HL-60/S4 treated with retinoic acid at 250 ng/mL for 4 days and 3 days (cell line): ENCODE measurements around the gene HSF2BP.
"Not testable (repeated sequence)": the region's sequence is repeated elsewhere in the genome, so short reads cannot be mapped to it uniquely, and the experiment has no call there.

Source experiments
- in situ Hi-C: fragments of 300-500 bp; cut with MboI; formaldehyde crosslinking; loops from 2 replicates; pipeline ENCODE4 v1.7.0; 2022; ENCODE audit warnings: low sequenced_read_pairs

Gene HSF2BP

DNA sequence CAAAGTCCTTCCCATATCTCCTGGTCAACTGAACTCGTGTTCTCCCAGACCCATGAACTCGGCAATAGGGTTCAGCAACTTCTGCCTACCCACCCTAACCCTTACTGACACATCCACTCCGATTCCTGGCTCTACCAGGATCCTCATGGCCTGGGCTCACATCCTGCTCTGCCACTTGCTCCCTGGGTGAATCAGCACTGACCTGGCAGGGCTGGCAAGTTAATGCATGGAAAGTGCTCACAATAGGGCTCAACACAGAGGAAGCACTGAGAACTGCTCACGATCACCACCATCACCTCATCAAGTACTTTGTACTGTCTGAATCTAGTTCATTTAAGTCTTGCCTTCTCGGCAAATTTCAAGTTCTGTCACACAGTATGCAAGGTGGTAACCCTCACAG, 96.8 kb downstream of the HSF2BP start:
- in situ Hi-C loops, result not testable (repeated sequence)

DNA sequence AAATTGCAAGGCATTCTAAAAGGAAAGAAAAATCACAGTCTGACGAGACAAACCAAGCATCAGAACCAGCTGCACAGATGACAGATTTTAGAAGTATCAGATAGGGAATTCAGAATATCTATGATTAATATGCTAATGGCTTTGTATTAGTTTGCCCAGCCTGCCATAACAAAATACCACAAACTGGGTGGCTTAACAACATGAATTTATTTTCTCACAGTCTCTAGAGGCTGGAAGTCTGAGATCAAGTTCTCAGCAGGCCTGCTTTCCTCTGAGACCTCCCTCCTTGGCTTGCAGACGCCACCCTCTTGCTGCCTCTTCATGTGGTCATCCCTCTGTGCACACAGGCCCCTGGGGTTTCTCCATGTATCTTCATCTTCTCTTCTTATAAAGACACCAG, 118.7 kb downstream of the HSF2BP start:
- in situ Hi-C loops, result not testable (repeated sequence)

DNA sequence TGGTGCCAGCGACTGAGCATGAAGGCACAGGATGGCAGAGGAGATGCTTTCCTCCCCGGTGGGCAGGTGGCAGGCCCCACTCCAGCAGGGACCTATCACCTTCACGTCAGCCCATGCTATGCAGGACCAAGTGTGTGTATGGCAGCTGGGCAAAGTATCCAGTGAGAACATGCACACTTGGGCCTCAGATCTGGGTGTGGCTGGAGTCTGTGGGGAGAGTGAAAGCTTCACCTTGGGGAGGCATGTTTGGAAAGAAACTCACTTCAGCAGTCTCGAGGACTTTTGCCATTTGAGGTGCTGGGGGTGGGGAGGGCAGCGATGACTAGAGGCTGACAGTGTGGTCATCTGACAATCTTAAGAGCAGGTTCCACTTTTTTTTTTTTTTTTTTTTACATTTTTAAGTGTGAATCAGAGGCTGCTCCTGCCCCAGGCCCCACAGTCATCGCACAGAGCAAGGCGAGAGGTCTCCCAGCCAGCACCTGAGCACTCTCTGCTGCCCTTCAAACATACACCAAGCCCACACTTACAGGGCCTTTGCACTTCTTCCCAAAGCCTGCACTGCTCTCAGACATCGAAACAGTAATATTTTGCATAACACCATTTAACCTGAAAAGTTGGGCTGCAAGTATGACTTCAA, 136.7 kb downstream of the HSF2BP start:
- in situ Hi-C loops, result not testable (repeated sequence)

DNA sequence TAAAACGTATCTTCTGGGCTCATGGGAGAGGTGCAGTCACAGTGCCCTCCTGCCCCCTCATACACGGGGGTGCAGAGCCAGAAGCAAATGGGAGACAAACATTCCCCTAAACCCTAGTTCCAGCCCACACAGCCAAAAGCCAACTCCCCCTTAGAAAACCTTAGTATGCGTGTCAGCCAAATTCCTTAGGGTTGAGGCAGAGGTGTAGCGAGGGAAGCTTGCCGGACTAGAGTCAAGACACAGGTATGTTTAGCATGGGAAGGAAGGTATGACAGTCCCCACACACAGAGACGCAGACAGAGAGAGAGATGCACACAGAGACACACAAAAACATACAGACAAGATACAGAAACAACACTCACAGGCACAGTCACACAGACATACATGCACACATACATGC, 141.6 kb downstream of the HSF2BP start:
- in situ Hi-C loops, result not testable (repeated sequence)

DNA sequence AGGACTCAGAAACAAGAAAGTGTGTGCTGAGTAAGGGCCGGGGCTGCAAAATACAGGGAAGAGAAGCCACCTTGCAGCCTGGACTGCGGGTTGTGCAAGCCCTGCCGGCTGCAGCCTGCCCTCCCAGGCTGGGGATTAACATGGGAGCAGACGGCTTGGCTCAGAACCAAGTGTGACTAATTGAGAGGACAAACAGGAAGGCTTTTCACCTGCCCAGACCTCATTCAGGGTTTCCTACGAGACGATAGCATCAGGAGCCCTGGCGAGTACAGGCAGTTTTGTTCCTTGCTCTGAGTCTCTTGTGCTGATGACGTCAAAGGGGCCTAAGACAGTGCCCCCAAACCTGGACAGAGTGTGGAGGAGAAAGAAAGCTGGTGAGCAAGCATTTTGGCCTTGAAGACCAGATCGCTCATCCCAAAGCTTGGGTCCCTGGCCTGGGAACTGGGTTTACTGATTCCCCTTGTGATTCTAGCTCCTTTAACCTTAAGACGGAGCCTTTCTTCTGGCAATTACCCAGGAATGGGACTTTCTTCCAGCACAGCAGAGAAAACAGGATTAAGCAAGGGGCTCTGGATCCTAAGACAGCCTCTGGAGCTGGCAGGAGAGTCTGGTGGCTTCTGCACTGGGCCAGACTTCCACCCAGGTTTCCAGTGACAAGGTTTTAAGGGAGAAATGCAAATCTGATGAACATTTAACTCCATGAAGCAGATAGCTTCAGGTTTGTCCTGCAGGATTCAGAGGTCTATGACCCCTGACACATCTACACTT, 142.2 kb downstream of the HSF2BP start:
- in situ Hi-C loops, result not testable (repeated sequence)

DNA sequence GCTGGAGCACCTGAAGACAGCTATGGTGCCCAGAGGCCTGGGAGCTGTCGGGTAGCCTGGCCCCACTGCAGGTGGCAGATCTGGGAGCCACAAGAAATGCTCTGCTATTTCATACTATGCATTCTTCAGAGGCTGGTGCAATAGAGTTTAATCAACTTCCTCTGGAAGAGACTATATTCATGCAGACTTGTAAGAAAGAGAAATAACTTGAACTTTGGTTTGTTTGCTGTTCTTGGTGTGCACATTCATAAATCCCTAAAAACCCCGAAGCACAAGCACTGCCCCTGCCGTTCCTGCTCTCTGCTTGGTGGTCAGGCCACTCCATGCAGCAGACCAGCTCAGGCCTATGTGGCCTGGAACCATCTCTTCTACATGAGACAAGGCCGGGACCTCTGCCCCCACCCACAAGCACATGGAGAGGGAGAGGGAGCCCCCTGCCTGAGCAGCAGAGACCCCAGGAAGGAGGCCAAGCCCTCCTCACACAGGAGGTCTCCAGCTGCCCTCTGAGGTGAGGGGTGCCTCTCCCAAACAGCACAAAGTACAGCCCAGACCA, 142.9 kb downstream of the HSF2BP start:
- in situ Hi-C loops, result not testable (repeated sequence)

DNA sequence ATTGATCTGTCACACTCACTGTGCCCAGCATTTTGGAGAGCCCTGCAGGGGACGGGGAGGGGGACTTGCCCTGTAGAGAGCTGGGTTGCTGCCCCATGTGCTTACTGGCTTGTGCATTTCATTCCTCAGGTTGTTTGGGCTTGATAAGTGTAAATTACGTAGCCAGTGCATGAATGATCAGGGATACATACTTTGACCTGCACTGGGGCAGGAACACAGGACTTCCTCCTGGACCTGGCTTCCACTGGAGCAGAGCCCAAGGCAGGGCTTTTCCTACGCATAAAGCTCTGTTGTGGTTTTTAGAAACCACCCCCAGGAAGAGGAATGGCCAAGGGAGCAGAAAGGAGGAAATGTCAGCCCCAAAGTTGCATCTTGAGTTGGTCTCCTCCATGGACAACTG, 144.5 kb downstream of the HSF2BP start:
- in situ Hi-C loops, result not testable (repeated sequence)

DNA sequence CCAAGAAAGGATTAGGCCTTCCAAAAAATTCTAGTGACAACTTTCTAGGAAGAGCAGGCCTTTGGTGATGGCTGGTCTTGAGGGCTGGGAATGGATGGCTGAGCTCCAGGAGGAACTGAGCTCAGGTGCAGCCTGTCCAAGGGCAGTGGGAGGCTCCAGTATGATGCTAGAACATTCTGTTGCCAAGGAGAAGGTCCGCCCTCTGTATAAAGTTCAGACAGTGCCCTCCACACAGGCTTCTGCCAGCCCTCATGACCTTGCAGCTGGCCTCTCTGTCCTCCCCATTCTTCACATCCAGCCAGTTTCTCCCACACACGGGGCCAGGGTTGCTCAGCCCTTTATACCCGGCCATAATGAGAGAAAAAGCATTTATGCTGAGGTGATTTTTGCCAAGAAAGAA, 146.3 kb downstream of the HSF2BP start:
- in situ Hi-C loops, result not testable (repeated sequence)

DNA sequence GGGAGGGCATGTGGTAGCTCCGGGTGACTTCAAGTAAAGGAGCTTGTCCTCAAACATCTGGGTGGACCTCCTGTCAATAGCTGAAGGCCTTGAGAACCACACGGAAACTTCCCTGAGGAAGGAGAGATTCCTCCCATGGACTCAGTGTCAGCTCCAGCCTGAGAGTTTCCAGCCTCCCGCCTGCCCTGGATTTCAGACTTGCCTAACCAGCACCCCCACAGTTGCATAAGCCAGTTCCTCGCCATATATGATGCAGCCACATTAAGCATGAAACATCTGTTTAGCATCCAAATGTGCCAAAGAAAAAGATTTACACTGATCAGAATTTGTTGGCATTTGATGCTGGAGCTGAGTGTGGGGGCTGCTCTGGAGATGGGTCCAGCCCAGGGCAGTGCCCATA, 148.1 kb downstream of the HSF2BP start:
- in situ Hi-C loops, result not testable (repeated sequence)

DNA sequence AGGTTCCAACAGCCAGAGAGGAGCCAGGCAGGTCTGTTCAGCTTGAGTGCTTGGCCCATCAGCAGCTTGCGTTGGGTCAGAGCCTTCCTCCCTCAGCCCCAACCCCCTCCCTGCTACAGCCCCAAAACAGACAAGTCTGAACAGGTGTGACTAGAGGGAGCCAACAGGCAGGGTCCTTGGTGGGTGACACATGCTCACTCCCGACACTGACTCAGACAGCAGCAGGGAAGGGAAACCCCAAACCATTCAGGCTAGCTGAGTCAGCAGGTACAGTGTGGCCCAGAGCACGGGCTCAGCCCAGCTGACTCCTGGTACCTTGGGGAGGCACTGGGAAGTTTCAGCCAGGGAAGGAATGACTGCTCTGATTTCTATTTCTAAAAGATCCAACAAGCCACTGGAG, 148.6 kb downstream of the HSF2BP start:
- in situ Hi-C loops, result not testable (repeated sequence)

DNA sequence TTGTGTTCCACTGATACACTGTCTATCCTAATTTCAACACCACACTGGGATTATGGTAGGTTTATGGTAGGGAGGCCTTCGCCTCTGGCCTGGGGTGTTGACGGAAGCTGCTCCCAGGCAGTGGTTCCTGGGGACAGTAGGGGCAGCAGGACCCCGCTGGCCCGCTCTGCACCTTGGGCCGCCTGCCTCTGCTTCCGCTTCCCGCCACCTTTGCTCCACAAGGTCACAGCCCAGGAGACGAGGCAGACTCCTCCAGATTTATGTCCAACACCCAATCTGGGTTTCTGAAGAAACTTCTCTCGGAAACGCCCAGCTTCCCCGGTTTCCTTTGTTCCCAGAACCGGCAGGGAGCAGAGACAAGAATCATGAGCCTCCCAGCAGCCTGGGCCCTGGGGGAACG, 155.4 kb downstream of the HSF2BP start:
- in situ Hi-C loops, result not testable (repeated sequence)

DNA sequence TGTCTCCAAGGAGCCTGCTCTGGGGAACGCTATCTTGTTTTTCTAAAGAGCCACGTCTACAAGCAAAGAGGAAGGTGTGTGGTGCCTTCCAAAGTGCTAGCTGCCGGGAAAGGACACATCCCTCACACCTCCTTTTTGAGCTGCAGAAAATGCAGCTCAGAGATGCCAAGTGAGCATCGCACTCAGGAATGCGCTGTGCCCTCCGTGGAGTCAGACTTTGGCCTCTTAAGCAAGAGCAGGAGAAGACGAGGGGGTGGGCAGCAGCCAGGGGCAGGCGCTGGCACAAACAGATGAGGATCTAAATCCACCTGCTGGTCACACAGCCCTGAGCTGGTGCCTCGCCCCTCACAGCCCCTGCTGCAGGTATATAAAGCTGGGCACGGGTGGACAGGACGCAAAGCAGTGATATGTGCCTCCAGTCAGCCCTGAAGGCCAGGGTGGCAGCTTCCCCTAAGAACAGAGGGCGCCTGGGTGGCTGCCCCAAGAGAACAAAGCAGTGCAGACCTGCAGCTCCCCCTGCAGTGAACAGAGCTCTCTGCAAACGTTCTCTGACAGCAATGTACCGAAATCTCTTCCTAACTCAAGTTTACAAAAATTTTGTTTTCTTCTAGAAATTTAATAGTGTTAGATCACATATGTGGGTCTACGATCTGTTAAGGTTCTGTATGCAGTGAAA, 156.1 kb downstream of the HSF2BP start:
- in situ Hi-C loops, result not testable (repeated sequence)

DNA sequence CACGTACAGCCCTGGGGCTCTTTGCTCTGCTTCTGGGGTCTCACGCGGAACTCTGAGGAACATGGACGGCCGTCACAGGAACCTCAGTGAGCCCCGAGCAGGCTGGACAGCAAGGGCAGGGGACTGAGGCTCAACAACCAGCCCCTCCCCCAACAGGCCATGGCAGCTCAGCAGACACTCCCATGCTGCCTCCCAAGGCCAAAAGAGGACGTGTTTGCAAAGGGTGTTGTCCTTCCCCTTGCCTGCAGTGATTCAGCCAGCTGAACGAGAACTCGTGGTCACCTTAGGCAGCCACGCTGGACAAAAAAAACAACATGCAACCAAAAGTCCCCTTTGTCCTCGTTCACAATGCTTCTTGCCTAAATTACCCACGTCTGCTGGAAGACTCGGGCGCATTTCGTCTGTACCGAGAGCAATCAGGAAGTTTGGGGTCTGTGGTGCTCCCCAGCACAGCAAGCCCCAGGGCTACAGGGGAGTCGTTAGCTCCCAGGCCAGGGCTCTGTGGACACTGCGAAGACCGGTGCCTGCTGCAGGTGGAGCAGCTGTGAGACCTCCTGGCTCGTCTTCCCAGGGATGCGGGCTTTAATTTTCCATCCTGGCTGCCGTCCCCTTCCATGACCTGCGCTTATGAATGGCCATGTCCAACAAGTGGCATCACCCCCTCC, 156.7 kb downstream of the HSF2BP start:
- in situ Hi-C loops, result not testable (repeated sequence)

DNA sequence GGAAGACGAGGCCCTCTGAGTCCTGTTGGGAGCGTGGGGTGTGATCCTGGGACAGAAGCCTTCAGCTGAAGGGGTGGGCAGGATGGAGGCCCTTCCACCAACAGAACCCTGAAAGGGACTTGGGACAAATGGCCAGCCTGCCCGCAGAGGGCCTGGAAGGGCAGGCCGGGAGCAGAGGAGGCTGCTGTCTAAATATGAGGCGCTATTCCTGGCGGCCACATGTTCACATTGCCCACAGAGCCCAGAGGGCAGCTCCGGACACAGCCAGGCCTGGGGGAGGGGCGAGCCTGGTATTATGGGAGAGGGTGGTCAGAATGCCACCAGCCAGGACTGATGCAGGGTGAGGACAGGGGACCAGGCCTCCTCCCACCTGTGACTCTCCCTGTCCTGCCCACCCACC, 160.4 kb downstream of the HSF2BP start:
- in situ Hi-C loops, result not testable (repeated sequence)

DNA sequence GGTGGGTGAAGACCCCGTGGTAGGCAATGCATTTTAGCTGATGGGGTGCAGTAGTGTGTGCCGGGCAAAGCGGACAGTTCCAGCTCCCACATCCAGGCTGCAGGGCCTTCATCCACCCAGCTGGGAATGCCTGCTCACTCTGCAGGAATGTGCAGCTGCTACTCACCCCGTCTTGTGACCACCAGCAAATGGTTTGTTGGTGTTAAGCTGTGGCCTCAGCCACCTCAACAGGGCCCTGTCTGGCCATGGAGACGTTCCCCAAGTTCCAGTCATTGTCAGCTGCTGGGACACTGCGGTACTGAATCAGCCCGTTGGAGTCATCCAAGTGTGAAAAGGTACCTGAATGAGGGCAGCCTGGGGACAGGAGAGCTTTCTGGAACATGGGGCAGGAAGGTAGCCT, 161.2 kb downstream of the HSF2BP start:
- in situ Hi-C loops, result not testable (repeated sequence)

DNA sequence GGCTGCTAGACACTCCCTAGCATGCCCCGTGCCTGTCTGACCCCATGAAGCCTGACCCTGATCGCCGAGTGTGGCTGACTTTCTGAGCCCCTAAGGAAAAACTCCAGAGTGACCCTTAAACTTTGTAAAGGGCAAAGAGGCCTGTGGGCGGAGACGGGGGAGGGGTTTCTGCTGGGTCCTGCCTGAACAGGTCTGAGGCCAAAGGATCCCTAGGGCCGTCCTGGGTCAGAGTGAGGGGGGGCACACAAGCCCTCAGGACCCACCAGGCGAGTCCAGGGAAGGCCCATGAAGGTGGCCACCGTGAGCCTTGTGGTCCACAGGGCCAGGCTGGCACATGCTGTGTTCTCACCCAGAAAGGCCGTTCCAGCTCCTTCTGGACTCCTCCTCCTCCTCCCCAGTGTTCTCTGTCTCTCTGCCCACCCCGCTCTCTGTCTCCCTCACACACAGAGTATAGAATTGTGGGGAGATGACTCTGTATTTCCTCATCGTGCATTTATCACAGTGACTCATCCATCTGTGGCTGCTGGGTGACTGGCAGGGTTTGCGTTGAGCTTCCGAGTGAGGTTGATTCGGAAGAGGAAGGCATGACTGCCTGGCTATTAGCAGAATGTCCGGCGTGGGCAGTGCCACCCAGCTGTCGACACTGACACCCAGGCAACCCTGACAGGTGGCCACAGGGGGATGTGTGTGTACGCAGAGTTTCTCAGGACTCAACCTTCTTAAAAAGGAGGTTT, 164.8 kb downstream of the HSF2BP start:
- in situ Hi-C loops, result not testable (repeated sequence)

DNA sequence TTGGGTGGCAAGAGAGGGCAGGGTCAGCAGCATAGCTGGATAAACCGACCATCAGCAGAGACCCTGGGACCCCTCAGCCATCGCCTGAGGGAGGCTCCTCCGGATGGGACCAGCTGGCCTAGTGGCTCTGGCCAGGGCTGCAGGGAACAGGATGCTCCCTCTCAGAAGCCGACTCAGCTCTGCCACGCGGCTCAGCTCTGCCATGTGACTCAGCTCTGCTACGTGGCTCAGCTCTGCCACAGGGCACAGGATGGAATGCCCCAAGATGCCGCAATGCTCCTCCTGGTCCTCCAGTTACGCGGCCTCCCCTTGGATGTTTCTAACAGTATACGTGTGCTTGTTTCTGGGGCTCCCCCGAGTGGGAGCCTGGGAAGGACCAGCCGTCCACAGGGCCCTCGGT, 165.8 kb downstream of the HSF2BP start:
- in situ Hi-C loops, result not testable (repeated sequence)

DNA sequence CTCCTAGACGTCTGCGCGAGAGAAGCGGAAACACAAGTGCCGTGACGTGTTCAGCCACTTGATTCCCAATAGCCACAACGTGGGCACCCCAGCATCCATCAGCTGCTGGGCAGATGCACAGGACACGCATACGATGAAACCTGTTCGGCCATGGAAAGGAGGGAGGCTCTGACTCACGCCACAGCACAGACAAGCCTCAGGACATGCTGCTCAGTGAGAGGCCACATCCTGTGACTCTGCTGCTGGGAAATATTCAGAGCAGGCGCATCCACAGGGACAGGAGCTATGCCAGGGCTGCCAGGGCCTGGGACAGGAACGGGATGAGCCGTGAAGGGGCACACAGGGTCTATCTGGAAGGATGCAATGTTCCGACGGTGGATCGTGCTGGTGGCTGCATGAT, 171.1 kb downstream of the HSF2BP start:
- in situ Hi-C loops, result not testable (repeated sequence)

DNA sequence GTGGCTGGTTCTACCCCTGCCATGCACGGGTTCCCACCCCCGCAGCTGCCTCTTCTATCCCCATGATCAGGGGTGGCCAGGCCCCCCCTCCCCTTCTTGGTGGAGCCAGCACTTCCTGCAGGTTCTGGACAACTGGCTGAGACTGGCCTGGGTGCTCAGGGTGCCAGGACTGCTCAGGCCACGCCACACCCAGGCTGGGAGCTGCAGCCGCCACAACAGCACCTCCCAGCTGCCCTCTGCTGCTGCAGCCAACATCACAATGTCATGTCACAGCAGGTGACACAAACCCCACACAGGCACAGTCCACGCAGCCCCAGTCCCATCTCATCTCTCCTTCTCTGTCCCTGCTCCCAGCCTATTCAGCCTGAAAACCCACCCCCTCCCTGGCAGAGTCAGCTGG, 173.2 kb downstream of the HSF2BP start:
- in situ Hi-C loops, result not testable (repeated sequence)

DNA sequence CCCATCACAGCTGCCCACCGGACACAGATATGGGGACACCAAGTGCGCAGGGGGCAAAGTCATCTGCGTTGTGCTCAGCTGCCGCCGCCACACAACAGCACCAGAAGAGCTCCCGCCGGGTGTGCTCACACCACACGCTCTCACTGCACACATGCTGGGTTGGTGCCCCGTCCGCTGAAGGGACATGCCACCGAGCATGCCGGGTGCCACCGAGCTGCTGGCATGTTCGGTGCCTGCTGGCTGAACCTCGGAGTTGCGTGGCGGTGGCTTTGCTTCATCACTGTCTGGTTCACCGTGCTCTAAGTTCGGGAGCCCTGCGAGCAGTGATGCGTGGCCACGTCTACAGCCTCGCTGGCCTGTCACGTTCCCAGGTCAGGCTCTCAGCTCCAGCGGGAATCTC, 174.3 kb downstream of the HSF2BP start:
- in situ Hi-C loops, result not testable (repeated sequence)
